Kidney glomerular epithelial cell (primary cell): Measurements from ENCODE around the gene COMMD2.

Experiments
- DNase-seq: peaks from one replicate; lab custom pipeline; 2025; lab: John Stamatoyannopoulos, UW

The COMMD2 gene

DNA sequence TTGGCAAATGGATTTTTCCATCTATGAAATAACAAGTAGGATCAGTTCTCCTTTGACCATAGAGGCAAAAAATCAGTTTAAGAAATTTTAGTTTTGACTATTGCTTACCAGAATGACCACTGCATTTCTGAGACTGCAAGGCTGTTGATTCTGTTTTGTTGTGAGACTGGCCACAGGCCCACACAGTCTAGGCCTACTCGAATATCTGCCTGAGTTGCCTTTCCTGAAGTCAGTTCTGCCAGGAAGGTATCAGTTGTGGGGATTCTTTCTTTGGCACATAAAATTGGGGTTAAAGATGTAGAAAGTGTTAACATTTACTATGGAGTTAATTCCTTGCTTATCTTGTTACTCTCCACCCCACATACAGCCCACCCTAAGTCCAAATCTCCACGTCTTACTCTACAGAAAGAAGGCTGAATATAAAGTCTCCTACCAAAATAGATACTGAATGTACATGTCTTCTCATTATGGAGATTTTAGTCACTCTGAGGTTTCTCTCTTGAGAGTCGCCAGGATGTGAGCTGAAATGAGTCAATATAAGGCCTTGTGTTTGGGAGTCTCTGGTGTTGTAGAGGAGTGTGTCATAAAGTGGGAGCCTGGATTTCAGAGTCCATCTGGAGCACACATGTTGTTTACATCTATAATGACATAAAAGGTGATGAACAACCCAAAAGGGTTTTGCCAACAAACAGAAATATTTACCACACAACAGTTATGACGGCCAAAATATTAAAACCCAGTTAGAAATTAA is 49.4 kb downstream of the COMMD2 start:
- no peak for DNase-seq

DNA sequence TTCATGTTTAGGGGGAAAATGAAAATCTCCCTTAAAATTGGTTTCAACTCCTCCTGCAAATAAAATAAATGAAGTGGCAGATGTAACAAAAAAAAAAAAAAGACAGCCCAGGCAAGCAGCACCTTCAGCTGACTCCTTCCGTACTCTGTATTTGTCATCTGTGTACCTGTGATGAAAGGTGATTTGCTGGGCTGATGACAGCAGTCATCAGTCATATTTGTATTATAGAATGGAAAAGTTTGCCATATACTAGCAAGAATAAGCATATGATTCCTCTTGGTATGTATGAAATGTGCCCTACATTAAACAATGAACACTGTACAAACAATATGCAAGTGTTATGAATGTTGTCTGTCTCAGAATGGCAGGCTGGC is 50.3 kb downstream of the COMMD2 start:
- no peak for DNase-seq

- DNase-seq = no peak
Measured at GRCh38 chr3:149701206-149701976, 50.9 kb downstream of the COMMD2 start.
